B cell (primary cell): ENCODE data around the gene PLPPR1. TPM values are rescaled to one million over a fixed set of nuclear protein-coding genes. Genes with fewer than 3 reads are reported as not detected.

Source experiments
- ATAC-seq: fragments of 200-7000 bp; cut with Tn5 transposase; one replicate; pipeline ENCODE4 v1.10.0; 2021; ENCODE audit warnings: low read depth, mild to moderate bottlenecking, moderate number of reproducible peaks, moderate library complexity
- CTCF ChIA-PET: fragments of 350-600 bp; sonication (Branson Sonifier 250); formaldehyde crosslinking; loops from one replicate; lab custom pipeline; 2021; ENCODE audit warnings: antibody characterized with exemption, inconsistent platforms; lab: Charles Lee
- POLR2A ChIA-PET: fragments of 350-600 bp; sonication (Branson Sonifier 250); formaldehyde crosslinking; loops from one replicate; lab custom pipeline; 2021; ENCODE audit warnings: antibody characterized with exemption; lab: Charles Lee
- DNase-seq: peaks from one replicate; pipeline ENCODE4 v3.0.0; 2013
- H2AFZ ChIP-seq: 2 replicates; pipeline ENCODE4 v1.6.1; 2012; ENCODE audit warnings: mild to moderate bottlenecking, low read depth, low read length; ENCODE audit not compliant: insufficient read depth, poor library complexity, severe bottlenecking
- H3K27ac ChIP-seq, 2 donors: 1 replicate in 1 of 2; 2 replicates in 1 of 2; pipeline ENCODE4 v1.5.1; 2012 to 2013; ENCODE audit warnings: low read length in 2 of 2, mild to moderate bottlenecking in 2 of 2, moderate library complexity in 1 of 2
- H3K27me3 ChIP-seq, 4 experiments: fragments of 200-600 bp in 1 of 4; sonication (generic) in 1 of 4; replicated peaks in 1 of 4; 1 replicate in 2 of 4; 2 replicates in 2 of 4; pipeline versions ENCODE4 v1.6.1 to v1.7.0; 2013 to 2016; ENCODE audit warnings: low read length in 3 of 4, mild to moderate bottlenecking in 2 of 4, mixed read lengths in 1 of 4, moderate library complexity in 1 of 4; ENCODE audit not compliant: insufficient read depth in 4 of 4, control insufficient read depth in 3 of 4; ENCODE audit errors: control extremely low read depth in 1 of 4
- H3K36me3 ChIP-seq, 2 experiments: replicated peaks in 1 of 2; 1 replicate in 1 of 2; 2 replicates in 1 of 2; pipeline versions ENCODE4 v1.6.1 to v1.7.1; 2013; ENCODE audit warnings: low read length in 1 of 2; ENCODE audit not compliant: insufficient read depth in 2 of 2, control insufficient read depth in 1 of 2; ENCODE audit errors: control extremely low read depth in 1 of 2, extremely low read depth in 1 of 2
- H3K4me1 ChIP-seq, 2 donors: fragments of 200-600 bp in 1 of 2; sonication (generic) in 1 of 2; 1 replicate in 1 of 2; 2 replicates in 1 of 2; pipeline versions ENCODE4 v1.5.1 to v1.6.1; 2013 to 2017; ENCODE audit warnings: low read length in 2 of 2; ENCODE audit not compliant: control insufficient read depth in 2 of 2, insufficient read depth in 2 of 2
- H3K4me2 ChIP-seq: replicated peaks from 2 replicates; pipeline ENCODE3; 2012; ENCODE audit warnings: mild to moderate bottlenecking, low read depth, low read length; ENCODE audit not compliant: poor library complexity, severe bottlenecking
- H3K4me3 ChIP-seq, 5 experiments: fragments of 200-600 bp in 1 of 5; sonication (generic) in 1 of 5; 1 replicate in 3 of 5; 2 replicates in 2 of 5; pipeline versions ENCODE4 v1.5.1 to v1.7.0; 2011 to 2016; ENCODE audit warnings: low read length in 4 of 5, mild to moderate bottlenecking in 4 of 5, low read depth in 2 of 5, control low read depth in 1 of 5, moderate library complexity in 1 of 5; ENCODE audit not compliant: insufficient read depth in 1 of 5; ENCODE audit errors: control extremely low read depth in 1 of 5, extremely low read depth in 1 of 5
- H3K79me2 ChIP-seq: fragments of 200-600 bp; sonication (generic); one replicate; pipeline ENCODE4 v1.6.0; 2016; ENCODE audit warnings: low read length; ENCODE audit not compliant: control insufficient read depth, insufficient read depth
- H3K9ac ChIP-seq: fragments of 200-600 bp; sonication (generic); 2 replicates; pipeline ENCODE4 v1.6.1; 2017; ENCODE audit warnings: mild to moderate bottlenecking, low read length, moderate library complexity
- H3K9me3 ChIP-seq, 3 donors: one replicate each; pipeline versions ENCODE4 v1.6.1 to v1.7.1; 2013; ENCODE audit warnings: low read length in 2 of 3; ENCODE audit not compliant: control insufficient read depth in 2 of 3, insufficient read depth in 1 of 3; ENCODE audit errors: control extremely low read depth in 1 of 3
- H4K20me1 ChIP-seq: 2 replicates; pipeline ENCODE4 v1.6.0; 2012; ENCODE audit warnings: mild to moderate bottlenecking, low read length; ENCODE audit not compliant: insufficient read depth, control insufficient read depth, poor library complexity, severe bottlenecking
- H3K27ac Mint-ChIP-seq: one replicate; pipeline ENCODE4 v1.8.0; 2021; ENCODE audit warnings: mixed read lengths
- H3K27me3 Mint-ChIP-seq: one replicate; pipeline ENCODE4 v1.8.0; 2021; ENCODE audit warnings: mixed read lengths
- H3K4me1 Mint-ChIP-seq: one replicate; pipeline ENCODE4 v1.8.0; 2021; ENCODE audit warnings: mixed read lengths
- H3K4me3 Mint-ChIP-seq: one replicate; pipeline ENCODE4 v1.8.0; 2021; ENCODE audit warnings: mixed read lengths
- H3K9me3 Mint-ChIP-seq: one replicate; pipeline ENCODE4 v1.8.0; 2022; ENCODE audit warnings: mixed read lengths; ENCODE audit not compliant: insufficient read depth
- CTCF ChIP-seq: fragments of 200-600 bp; IDR thresholded peaks from one replicate; pipeline ENCODE4 v1.8.0; 2022; ENCODE audit warnings: antibody characterized with exemption, mild to moderate bottlenecking
- EZH2 ChIP-seq: IDR thresholded peaks from 2 replicates; pipeline ENCODE4 v1.6.1; 2012; ENCODE audit warnings: borderline replicate concordance, low read depth, mild to moderate bottlenecking, moderate library complexity, low read length; ENCODE audit not compliant: insufficient read depth, poor library complexity, severe bottlenecking
- WGBS: methylation state at CpG from one replicate; pipeline ENCODE4 v1.1.5; 2013; ENCODE audit warnings: missing lambda C conversion rate; ENCODE audit not compliant: insufficient coverage; 5-methylcytosine and 5-hydroxymethylcytosine counted together
- intact Hi-C: fragments of 100-400 bp; cut with micrococcal nuclease; formaldehyde crosslinking; loops from one replicate; pipeline ENCODE4 v1.10.0; 2022
- polyA plus RNA-seq: library from polyadenylated mRNA; depleted of rRNA; stranded (reverse); fragments of >200 nt; gene quantifications from 2 replicates; pipeline ENCODE4 v1.2.3, GENCODE V29; 2012
- total RNA-seq, 2 donors: library from RNA; stranded (reverse); fragments of 120-200 nt in 1 of 2; gene quantifications; 1 replicate in 1 of 2; 2 replicates in 1 of 2; pipeline versions ENCODE4 v1.2.3 to v1.2.4, GENCODE V29; 2013 to 2022

PLPPR1 gene
- total and polyA plus RNA-seq, 2 donors (not counting 1 experiment from before 2014, with no cell fraction given): not detected

- no peaks in the 10 kb centered on the region for H3K9me3 ChIP-seq
- no peaks in the 10 kb centered on the region for H4K20me1 ChIP-seq
- H3K27ac ChIP-seq: no peak overlapping the region
- DNase-seq (no peak), ATAC-seq (no peak)
- no peaks in the 10 kb centered on the region for H3K79me2 ChIP-seq
- CTCF ChIA-PET: interaction anchor here (1.1 kb wide), 1 partner anchor 12 kb away, joined by 4 read pairs; no protein-coding TSS in a partner anchor
- intact Hi-C loops: no loop called here
- H3K9me3 Mint-ChIP-seq: no peaks in the 10 kb centered on the region
- TF ChIP-seq CTCF: no peak
- TF ChIP-seq EZH2: no peak
- no peaks in the 10 kb centered on the region for H3K4me1 Mint-ChIP-seq
- no peaks in the 10 kb centered on the region for H3K36me3 ChIP-seq
- no peaks in the 10 kb centered on the region for H3K27me3 ChIP-seq
- H3K9ac ChIP-seq: no peak overlapping the region
- H2AFZ ChIP-seq: no peak overlapping the region
- peaks cover 3% of the 10 kb centered on the region for H3K27me3 Mint-ChIP-seq
- H3K4me3 ChIP-seq: no peak overlapping the region
- H3K4me1 ChIP-seq: no peaks in the 10 kb centered on the region
- POLR2A ChIA-PET: no interaction called here
- H3K4me3 Mint-ChIP-seq: no peak overlapping the region
- H3K27ac Mint-ChIP-seq: no peak overlapping the region
- no peak overlapping the region for H3K4me2 ChIP-seq
These were observed 271.4 kb downstream of the PLPPR1 start for GRCh38 chr9:101299901-101300300.

- Histone ChIP-seq H3K36me3 (no peaks in the 10 kb centered on the region), H3K27me3 (peaks cover 0 to 4% (median 0%) of the 10 kb centered on the region in 4 experiments), H2AFZ (no peak overlapping the region), H3K4me3 (no peak overlapping the region), H3K79me2 (no peaks in the 10 kb centered on the region), H3K4me1 (no peaks in the 10 kb centered on the region), H3K27ac (no peak overlapping the region), H3K4me2 (no peak overlapping the region), H3K9ac (no peak overlapping the region), H3K9me3 (no peaks in the 10 kb centered on the region), H4K20me1 (no peaks in the 10 kb centered on the region)
- no peak for DNase-seq
- TF ChIP-seq CTCF (no peak), EZH2 (no peak)
- intact Hi-C loops: no loop called here
- H3K27me3 Mint-ChIP-seq: peaks cover 6% of the 10 kb centered on the region
- H3K4me1 Mint-ChIP-seq: no peaks in the 10 kb centered on the region
- POLR2A ChIA-PET: no interaction called here
- no peaks in the 10 kb centered on the region for H3K9me3 Mint-ChIP-seq
- no peak for ATAC-seq
- 83% methylated on average over 2 of the region's 3 CpGs for WGBS
- H3K27ac Mint-ChIP-seq: no peak overlapping the region
- no peak overlapping the region for H3K4me3 Mint-ChIP-seq
- CTCF ChIA-PET: interaction anchor here (1.4 kb wide), 1 partner anchor 15 kb away, joined by 3 read pairs; no protein-coding TSS in a partner anchor
These were observed 278.5 kb downstream of the PLPPR1 start for GRCh38 chr9:101307051-101307450.
